ENCODE measurements around the gene TTC13. TPM values are rescaled to one million over a fixed set of nuclear protein-coding genes. Genes with fewer than 3 reads are reported as not detected.

The TTC13 gene, protein sequence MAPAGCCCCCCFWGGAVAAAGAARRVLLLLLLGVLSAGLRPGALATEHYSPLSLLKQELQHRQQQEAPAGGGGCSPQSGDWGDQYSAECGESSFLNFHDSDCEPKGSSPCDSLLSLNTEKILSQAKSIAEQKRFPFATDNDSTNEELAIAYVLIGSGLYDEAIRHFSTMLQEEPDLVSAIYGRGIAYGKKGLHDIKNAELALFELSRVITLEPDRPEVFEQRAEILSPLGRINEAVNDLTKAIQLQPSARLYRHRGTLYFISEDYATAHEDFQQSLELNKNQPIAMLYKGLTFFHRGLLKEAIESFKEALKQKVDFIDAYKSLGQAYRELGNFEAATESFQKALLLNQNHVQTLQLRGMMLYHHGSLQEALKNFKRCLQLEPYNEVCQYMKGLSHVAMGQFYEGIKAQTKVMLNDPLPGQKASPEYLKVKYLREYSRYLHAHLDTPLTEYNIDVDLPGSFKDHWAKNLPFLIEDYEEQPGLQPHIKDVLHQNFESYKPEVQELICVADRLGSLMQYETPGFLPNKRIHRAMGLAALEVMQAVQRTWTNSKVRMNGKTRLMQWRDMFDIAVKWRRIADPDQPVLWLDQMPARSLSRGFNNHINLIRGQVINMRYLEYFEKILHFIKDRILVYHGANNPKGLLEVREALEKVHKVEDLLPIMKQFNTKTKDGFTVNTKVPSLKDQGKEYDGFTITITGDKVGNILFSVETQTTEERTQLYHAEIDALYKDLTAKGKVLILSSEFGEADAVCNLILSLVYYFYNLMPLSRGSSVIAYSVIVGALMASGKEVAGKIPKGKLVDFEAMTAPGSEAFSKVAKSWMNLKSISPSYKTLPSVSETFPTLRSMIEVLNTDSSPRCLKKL
- 10 to 100 TPM; 27.0 to 86.6 (median 41.2) TPM for total RNA-seq
- 10 to 100 TPM; 16.2 to 29.5 (median 16.5) TPM for polyA plus RNA-seq
- long read RNA-seq, donor 1, partial matches to known transcripts: 0 of 10 reads
- long read RNA-seq, donor 1, other reads (novel, unspliced or antisense): 10 of 10 reads
- long read RNA-seq, donor 2: 0 reads

DNA sequence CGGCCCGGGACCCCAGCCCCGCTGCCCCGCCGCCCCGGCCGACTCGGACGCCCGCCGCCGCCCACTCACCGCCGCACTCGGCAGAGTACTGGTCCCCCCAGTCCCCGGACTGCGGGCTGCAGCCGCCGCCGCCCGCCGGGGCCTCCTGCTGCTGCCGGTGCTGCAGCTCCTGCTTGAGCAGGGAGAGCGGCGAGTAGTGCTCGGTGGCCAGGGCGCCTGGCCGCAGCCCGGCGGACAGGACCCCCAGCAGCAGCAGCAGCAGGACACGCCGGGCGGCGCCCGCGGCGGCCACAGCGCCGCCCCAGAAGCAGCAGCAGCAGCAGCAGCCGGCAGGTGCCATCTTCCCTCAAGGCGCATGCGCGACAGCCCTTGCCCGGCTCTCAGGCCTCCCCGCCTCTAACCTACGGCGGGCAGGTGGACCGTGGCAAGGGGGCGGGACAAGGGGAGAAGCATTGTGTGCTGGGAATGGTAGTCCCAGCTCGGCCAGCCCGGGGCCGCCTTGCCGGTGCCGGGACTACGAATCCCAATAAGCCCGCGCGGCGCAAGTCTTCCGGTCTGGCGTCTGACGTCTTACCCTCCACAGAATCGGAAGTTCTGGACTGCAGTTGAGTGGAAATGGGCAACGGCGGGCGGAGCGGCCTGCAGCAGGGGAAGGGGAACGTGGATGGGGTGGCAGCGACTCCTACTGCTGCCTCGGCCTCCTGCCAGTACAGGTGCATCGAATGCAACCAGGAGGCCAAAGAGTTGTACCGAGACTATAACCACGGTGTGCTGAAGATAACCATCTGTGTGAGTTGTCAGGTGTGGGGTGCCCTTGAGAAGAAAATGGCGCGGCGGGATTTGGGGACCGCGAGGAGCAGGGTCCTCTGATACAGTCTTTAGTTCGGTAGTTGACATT is at the start of gene TTC13, which contains the start of gene ARV1:
TSS of gene TTC13 (minus strand) at position 371 of the 898 bp plus-strand sequence. CDS start at position 340, 31 bp downstream.
TSS of gene ARV1 (plus strand) at position 604 of the 898 bp plus-strand sequence. CDS start at position 616, 12 bp downstream.
- peaks cover 0 to 40% (median 0%) of the 10 kb centered on the region in 6 donors for H3K36me3 ChIP-seq
- peak within 1 kb of the TSS; percentile 73 to 92 (median 84) for H3K27ac ChIP-seq
- no peaks in the 10 kb centered on the region for H3K27me3 ChIP-seq (replicated peaks in 1 of 7)
- no peaks in the 10 kb centered on the region for H3K9me3 ChIP-seq
- peak; percentile 100 for DNase-seq
- WGBS, 5 donors: 0 to 1% (median 0%) methylated on average over 36 to 79 of the region's 79 CpGs
- TF ChIP-seq, protein P1, sequence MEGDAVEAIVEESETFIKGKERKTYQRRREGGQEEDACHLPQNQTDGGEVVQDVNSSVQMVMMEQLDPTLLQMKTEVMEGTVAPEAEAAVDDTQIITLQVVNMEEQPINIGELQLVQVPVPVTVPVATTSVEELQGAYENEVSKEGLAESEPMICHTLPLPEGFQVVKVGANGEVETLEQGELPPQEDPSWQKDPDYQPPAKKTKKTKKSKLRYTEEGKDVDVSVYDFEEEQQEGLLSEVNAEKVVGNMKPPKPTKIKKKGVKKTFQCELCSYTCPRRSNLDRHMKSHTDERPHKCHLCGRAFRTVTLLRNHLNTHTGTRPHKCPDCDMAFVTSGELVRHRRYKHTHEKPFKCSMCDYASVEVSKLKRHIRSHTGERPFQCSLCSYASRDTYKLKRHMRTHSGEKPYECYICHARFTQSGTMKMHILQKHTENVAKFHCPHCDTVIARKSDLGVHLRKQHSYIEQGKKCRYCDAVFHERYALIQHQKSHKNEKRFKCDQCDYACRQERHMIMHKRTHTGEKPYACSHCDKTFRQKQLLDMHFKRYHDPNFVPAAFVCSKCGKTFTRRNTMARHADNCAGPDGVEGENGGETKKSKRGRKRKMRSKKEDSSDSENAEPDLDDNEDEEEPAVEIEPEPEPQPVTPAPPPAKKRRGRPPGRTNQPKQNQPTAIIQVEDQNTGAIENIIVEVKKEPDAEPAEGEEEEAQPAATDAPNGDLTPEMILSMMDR (IDR thresholded peaks at IDR 0.05 in 8 of 11, conservative IDR thresholded peaks at IDR 0.05 in 3 of 11): peak in 10 of 11 experiments; percentile 32 to 87 (median 67)
- TF ChIP-seq POLR2A (IDR thresholded peaks at IDR 0.05): peak in 2 of 3 donors; percentile 16 to 53
- peak; percentile 95 to 97 (median 95) for TF ChIP-seq POLR2AphosphoS5 (IDR thresholded peaks at IDR 0.05)
- intact Hi-C loops (cut with DNase I; ENCODE audit: low total_unique reads): loop anchor here (5.0 kb wide), 1 partner anchor 59 kb away; no protein-coding TSS in a partner anchor
- H3K4me3 ChIP-seq: peak within 1 kb of the TSS; percentile 78 to 99 (median 94)
- peaks cover 17 to 64% (median 37%) of the 10 kb centered on the region in 6 donors for H3K4me1 ChIP-seq

DNA sequence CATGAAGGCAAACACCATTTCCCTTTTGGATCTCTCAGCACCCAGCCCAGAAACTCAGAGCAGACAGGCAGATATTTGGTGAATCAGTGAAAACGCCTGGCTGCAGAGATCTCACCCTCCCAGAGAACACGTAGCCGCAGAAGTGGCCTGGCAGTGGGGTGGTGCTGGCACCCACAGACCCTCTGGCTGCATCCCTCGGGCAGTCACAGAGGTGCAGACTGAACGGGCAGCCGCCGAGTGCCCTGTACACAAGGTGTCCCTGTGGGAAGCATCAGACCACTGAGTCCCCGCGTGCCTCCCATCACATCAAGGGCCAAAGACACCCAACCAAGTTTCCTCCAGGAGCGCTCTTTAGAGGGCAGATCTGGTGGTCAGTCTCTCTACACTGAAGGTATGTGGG is 49.3 kb upstream of the TTC13 start:
- Histone ChIP-seq H3K4me3 (no peak overlapping the region), H3K27ac (peak overlapping the region in 5 of 8 donors; percentile 22 to 56 (median 40)), H3K27me3 (replicated peaks in 1 of 7) (no peaks in the 10 kb centered on the region), H3K36me3 (peaks cover 0 to 15% (median 0%) of the 10 kb centered on the region in 6 donors), H3K4me1 (peaks cover 3 to 46% (median 13%) of the 10 kb centered on the region in 6 donors), H3K9me3 (no peaks in the 10 kb centered on the region)
- WGBS, 5 donors: 85 to 95% (median 93%) methylated on average over 3 to 10 of the region's 10 CpGs
- intact Hi-C loops (cut with DNase I; ENCODE audit: low total_unique reads): no loop called here
- no peak for DNase-seq
- TF ChIP-seq, protein P1 (IDR thresholded peaks at IDR 0.05 in 8 of 11, conservative IDR thresholded peaks at IDR 0.05 in 3 of 11): no peak
- TF ChIP-seq POLR2A (IDR thresholded peaks at IDR 0.05): no peak
- TF ChIP-seq POLR2AphosphoS5 (IDR thresholded peaks at IDR 0.05): no peak

DNA sequence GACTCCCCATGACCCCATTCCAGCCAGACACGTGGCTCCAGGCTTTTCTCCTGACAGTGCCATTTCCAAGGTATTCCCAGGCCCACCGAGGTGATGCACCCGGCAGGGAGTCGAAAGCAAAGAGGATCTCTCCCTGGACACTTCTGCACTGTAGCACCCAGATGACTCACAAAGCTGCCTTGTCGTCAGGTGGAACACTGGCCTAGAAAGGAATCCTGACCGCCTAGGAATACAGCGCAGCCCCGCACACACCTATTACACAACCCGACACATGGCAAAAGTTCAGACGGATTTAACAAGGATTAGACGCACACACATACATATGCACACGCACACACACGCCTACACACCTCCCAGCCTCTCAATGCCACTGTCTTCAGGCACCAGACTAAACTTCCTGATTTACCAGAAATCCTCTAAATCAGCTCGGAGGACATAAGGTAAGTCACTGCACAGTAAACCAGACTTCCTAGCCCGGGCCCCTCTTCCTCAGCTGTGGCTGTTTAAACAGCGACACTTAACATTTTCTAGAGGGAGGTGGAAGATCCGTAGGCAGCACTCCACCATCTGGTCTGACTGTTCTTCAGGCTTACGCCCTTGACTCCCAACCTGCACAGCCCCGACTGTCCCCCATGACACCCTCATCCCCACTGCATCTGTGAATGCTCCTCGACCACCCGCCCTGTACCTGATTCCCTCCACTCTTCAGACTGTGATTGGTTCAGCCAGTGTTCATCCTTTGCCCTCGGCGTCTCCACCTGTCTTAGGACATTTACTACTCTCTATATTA is 48.7 kb upstream of the TTC13 start:
- no peak for DNase-seq
- Histone ChIP-seq H3K4me1 (peaks cover 0 to 39% (median 10%) of the 10 kb centered on the region in 6 donors), H3K9me3 (no peaks in the 10 kb centered on the region), H3K36me3 (peaks cover 0 to 15% (median 0%) of the 10 kb centered on the region in 6 donors), H3K4me3 (no peak overlapping the region), H3K27ac (no peak overlapping the region), H3K27me3 (replicated peaks in 1 of 7) (no peaks in the 10 kb centered on the region)
- 78 to 90% (median 82%) methylated on average over 21 to 23 of the region's 23 CpGs for WGBS, 5 donors
- intact Hi-C loops (cut with DNase I; ENCODE audit: low total_unique reads): no loop called here
- no peak for TF ChIP-seq POLR2AphosphoS5 (IDR thresholded peaks at IDR 0.05)

Measured in spleen (tissue), 13 donors.